RWPE2 (cell line): ENCODE data around the gene NKD2.

ENCODE experiments used
- ATAC-seq: fragments of 200-7000 bp; cut with Tn5 transposase; 3 replicates; pipeline ENCODE4 v1.9.1; 2021; ENCODE audit warnings: low read depth
- DNase-seq: peaks from one replicate; pipeline ENCODE4 v3.0.0-alpha.2; 2020; ENCODE audit warnings: low spot score
- H3K27ac ChIP-seq: fragments of 450-650 bp; 2 replicates; pipeline ENCODE4 v1.5.1; 2017; ENCODE audit warnings: mild to moderate bottlenecking; ENCODE audit not compliant: poor library complexity, severe bottlenecking
- H3K27me3 ChIP-seq: fragments of 250-450 bp; sonication (Bioruptor Pico); 2 replicates; pipeline ENCODE4 v1.5.1; 2021; ENCODE audit warnings: mild to moderate bottlenecking, moderate library complexity; ENCODE audit not compliant: insufficient read depth, poor library complexity, severe bottlenecking
- H3K36me3 ChIP-seq: fragments of 250-450 bp; sonication (Bioruptor Pico); 2 replicates; pipeline ENCODE4 v1.5.1; 2020; ENCODE audit warnings: low read depth, mild to moderate bottlenecking, moderate library complexity
- H3K4me1 ChIP-seq: fragments of 250-450 bp; sonication (Bioruptor Pico); 2 replicates; pipeline ENCODE4 v1.5.1; 2021; ENCODE audit warnings: mild to moderate bottlenecking, moderate library complexity; ENCODE audit not compliant: insufficient read depth, poor library complexity, severe bottlenecking
- H3K4me3 ChIP-seq: fragments of 250-450 bp; sonication (Bioruptor Pico); 2 replicates; pipeline ENCODE4 v1.5.1; 2021; ENCODE audit warnings: mild to moderate bottlenecking, moderate library complexity; ENCODE audit not compliant: severe bottlenecking
- H3K9me3 ChIP-seq: fragments of 250-450 bp; sonication (Bioruptor Pico); 2 replicates; pipeline ENCODE4 v1.5.1; 2021; ENCODE audit warnings: mild to moderate bottlenecking, moderate library complexity; ENCODE audit not compliant: severe bottlenecking
- TF ChIP-seq, protein P1 (sequence below): fragments of 450-650 bp; IDR thresholded peaks from one replicate; pipeline ENCODE4 v1.5.1; 2017; ENCODE audit warnings: mild to moderate bottlenecking, moderate library complexity; ENCODE audit not compliant: poor library complexity, severe bottlenecking

The NKD2 gene

DNA sequence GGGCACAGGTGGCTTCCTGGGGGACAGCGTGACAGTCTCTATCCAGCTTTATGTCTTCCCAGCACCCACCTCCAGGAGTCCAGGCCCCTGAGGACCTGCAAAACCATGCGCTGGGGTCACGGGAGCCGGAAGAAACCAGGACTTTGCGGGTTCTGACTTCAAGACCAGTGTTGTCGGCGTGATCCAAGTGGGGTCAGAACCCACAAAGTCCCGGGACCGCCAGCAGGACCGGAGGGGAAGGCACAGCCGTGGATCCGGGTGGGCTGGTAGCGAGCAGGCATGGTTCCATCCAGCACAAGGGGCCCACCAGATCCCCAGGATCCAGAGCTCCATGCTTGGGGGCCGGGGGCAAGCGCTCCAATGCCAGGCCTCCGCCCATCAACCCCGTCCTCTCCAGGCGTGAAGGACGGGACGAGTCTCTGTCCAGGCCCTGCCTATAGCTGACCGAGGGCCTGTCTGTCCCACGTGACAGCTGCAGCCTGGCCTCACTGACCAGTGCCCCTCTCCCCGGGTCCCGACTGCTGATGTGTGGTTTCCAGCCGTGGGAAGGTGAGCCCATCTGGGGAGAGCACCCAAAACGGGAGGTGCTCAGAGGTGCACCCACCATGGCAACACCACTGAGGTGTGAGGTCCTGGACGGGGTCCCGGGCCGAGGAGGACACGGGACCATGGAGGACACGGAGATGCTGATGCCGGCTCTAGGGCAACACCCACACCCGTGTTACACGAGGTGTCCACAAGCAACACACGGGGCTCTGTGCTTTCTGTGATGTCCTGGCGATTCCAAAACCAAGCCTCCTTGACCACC lies 54.4 kb downstream of the NKD2 start:
- no peaks in the 10 kb centered on the region for H3K4me1 ChIP-seq
- no peaks in the 10 kb centered on the region for H3K9me3 ChIP-seq
- no peak for ATAC-seq
- H3K27me3 ChIP-seq: no peaks in the 10 kb centered on the region
- no peak for DNase-seq
- no peak overlapping the region for H3K27ac ChIP-seq
- no peaks in the 10 kb centered on the region for H3K36me3 ChIP-seq
- TF ChIP-seq, protein P1, sequence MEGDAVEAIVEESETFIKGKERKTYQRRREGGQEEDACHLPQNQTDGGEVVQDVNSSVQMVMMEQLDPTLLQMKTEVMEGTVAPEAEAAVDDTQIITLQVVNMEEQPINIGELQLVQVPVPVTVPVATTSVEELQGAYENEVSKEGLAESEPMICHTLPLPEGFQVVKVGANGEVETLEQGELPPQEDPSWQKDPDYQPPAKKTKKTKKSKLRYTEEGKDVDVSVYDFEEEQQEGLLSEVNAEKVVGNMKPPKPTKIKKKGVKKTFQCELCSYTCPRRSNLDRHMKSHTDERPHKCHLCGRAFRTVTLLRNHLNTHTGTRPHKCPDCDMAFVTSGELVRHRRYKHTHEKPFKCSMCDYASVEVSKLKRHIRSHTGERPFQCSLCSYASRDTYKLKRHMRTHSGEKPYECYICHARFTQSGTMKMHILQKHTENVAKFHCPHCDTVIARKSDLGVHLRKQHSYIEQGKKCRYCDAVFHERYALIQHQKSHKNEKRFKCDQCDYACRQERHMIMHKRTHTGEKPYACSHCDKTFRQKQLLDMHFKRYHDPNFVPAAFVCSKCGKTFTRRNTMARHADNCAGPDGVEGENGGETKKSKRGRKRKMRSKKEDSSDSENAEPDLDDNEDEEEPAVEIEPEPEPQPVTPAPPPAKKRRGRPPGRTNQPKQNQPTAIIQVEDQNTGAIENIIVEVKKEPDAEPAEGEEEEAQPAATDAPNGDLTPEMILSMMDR: no peak
- H3K4me3 ChIP-seq: no peak overlapping the region

DNA sequence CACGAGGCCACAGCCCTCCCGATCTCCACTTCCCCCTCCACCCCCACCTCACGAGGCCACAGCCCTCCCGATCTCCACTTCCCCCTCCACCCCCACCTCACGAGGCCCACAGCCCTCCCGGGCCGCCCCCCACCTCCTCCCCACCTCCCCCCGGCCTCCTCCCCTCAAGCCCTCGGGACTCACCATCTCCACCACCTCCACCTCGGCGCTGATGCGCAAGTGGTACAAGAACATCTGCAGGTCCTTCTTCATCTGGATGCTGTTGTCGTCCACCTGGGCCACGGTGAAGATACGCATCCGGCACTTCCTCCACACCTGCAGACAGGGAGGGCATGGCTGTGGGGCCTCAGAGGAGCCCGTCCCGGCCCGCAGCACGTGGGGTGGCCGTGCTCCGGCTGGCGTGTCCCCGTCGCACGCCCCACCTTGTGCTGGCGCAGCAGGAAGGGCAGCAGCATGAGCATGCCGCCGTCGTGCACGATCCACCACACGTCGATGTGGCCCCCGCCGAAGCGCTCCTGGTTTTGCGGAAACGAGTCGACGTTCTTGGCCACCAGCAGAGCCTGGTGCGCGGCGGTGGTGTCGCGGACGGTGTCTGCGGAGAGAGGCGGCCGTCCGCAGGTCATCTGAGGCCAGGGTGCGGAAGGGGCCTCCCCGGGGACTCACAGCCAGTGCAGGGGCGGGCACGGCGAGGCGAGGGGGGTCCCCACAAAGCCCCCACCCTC lies 55.2 kb downstream of the NKD2 start:
- Histone ChIP-seq H3K27ac (no peak overlapping the region), H3K36me3 (no peaks in the 10 kb centered on the region), H3K4me3 (no peak overlapping the region), H3K4me1 (no peaks in the 10 kb centered on the region), H3K27me3 (no peaks in the 10 kb centered on the region), H3K9me3 (no peaks in the 10 kb centered on the region)
- TF ChIP-seq, protein P1: no peak
- ATAC-seq (no peak), DNase-seq (no peak)

- Histone ChIP-seq H3K36me3 (no peaks in the 10 kb centered on the region), H3K4me1 (no peaks in the 10 kb centered on the region), H3K27ac (no peak overlapping the region), H3K9me3 (no peaks in the 10 kb centered on the region), H3K4me3 (no peak overlapping the region), H3K27me3 (no peaks in the 10 kb centered on the region)
- ATAC-seq (no peak), DNase-seq (no peak)
- TF ChIP-seq, protein P1: no peak
Observed at GRCh38 chr5:1064383-1065142, 56.0 kb downstream of the NKD2 start.

- Histone ChIP-seq H3K4me3 (no peak overlapping the region), H3K27ac (no peak overlapping the region), H3K36me3 (no peaks in the 10 kb centered on the region), H3K9me3 (no peaks in the 10 kb centered on the region), H3K27me3 (no peaks in the 10 kb centered on the region), H3K4me1 (no peaks in the 10 kb centered on the region)
- ATAC-seq (0 out of 3 replicates have a peak, but pooled peaks have one; percentile 7), DNase-seq (no peak)
- TF ChIP-seq, protein P1: no peak
Observed at GRCh38 chr5:1065143-1065750, 56.6 kb downstream of the NKD2 start.
